Stimulated activated CD8-positive, alpha-beta memory T cell treated with anti-CD3 and anti-CD28 coated beads, Interleukin-15, amount 100 ng/mL, for 48 hours (primary cell): ENCODE results near the gene ATF3.

ENCODE experiments used
- DNase-seq, 2 donors: peaks; one replicate each; pipeline ENCODE4 v3.0.0-alpha.2; 2020; ENCODE audit warnings: low read depth in 2 of 2

The ATF3 gene

GRCh38 chr1:212608959-212609700, 569 bp downstream of the ATF3 start:
- DNase-seq = peak; percentile 12 to 25

GRCh38 chr1:212609701-212610574, 1.4 kb downstream of the ATF3 start:
- no peak for DNase-seq

GRCh38 chr1:212610575-212610967, 2.0 kb downstream of the ATF3 start:
- no peak for DNase-seq

GRCh38 chr1:212611000-212611948, 2.7 kb downstream of the ATF3 start:
- no peak for DNase-seq

GRCh38 chr1:212612041-212612961, 3.7 kb downstream of the ATF3 start:
- DNase-seq = no peak

- no peak for DNase-seq
Observed at GRCh38 chr1:212613440-212614335, 5.1 kb downstream of the ATF3 start.

- no peak for DNase-seq
Observed at GRCh38 chr1:212614453-212615200, 6.1 kb downstream of the ATF3 start.

- DNase-seq = no peak
Observed at GRCh38 chr1:212615201-212615470, 6.6 kb downstream of the ATF3 start.

GRCh38 chr1:212618466-212619210, 10.1 kb downstream of the ATF3 start:
- DNase-seq = no peak

- DNase-seq = no peak
Observed at GRCh38 chr1:212620293-212620692, 11.7 kb downstream of the ATF3 start.

- DNase-seq = no peak
Observed at GRCh38 chr1:212621043-212621948, 12.7 kb downstream of the ATF3 start.

GRCh38 chr1:212621949-212622305, 13.4 kb downstream of the ATF3 start:
- DNase-seq = no peak

GRCh38 chr1:212622467-212622866, 13.9 kb downstream of the ATF3 start:
- DNase-seq = no peak

GRCh38 chr1:212622906-212623305, 14.3 kb downstream of the ATF3 start:
- no peak for DNase-seq

GRCh38 chr1:212623603-212624002, 15.0 kb downstream of the ATF3 start:
- no peak for DNase-seq

- DNase-seq = no peak
Observed at GRCh38 chr1:212624976-212625501, 16.5 kb downstream of the ATF3 start.

GRCh38 chr1:212625781-212626450, 17.4 kb downstream of the ATF3 start:
- no peak for DNase-seq
